Measurements from ENCODE around the gene SMIM10.

DNA sequence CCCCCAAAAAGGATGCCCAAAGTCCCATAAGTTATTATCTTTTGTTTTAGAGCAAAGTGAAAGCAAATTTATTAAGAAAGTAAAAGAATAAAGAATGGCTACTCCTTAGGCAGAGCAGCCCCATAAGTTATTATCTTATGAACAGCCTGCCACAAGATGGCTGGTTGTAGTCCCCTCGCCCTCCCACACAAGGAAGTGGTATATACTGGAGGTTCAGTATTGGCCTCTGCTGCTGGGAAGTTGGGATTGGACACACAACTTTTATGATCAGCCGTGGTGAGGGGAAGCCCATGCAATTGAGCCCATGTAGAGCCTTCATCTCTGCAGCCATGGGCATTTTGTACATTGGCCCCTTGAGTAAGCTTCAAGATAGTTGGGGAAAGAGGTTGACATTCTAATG lies 8.0 kb upstream of the SMIM10 start:
- TF ChIP-seq, protein P1, sequence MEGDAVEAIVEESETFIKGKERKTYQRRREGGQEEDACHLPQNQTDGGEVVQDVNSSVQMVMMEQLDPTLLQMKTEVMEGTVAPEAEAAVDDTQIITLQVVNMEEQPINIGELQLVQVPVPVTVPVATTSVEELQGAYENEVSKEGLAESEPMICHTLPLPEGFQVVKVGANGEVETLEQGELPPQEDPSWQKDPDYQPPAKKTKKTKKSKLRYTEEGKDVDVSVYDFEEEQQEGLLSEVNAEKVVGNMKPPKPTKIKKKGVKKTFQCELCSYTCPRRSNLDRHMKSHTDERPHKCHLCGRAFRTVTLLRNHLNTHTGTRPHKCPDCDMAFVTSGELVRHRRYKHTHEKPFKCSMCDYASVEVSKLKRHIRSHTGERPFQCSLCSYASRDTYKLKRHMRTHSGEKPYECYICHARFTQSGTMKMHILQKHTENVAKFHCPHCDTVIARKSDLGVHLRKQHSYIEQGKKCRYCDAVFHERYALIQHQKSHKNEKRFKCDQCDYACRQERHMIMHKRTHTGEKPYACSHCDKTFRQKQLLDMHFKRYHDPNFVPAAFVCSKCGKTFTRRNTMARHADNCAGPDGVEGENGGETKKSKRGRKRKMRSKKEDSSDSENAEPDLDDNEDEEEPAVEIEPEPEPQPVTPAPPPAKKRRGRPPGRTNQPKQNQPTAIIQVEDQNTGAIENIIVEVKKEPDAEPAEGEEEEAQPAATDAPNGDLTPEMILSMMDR (IDR thresholded peaks at IDR 0.05): no peak
- TF ChIP-seq POLR2A (IDR thresholded peaks at IDR 0.05; ENCODE audit: low read depth) (no peak), EP300 (IDR thresholded peaks at IDR 0.05) (no peak)

All from esophagus muscularis mucosa (tissue), 4 donors.